ENCODE results near the gene SH2B3.

Gene SH2B3

DNA sequence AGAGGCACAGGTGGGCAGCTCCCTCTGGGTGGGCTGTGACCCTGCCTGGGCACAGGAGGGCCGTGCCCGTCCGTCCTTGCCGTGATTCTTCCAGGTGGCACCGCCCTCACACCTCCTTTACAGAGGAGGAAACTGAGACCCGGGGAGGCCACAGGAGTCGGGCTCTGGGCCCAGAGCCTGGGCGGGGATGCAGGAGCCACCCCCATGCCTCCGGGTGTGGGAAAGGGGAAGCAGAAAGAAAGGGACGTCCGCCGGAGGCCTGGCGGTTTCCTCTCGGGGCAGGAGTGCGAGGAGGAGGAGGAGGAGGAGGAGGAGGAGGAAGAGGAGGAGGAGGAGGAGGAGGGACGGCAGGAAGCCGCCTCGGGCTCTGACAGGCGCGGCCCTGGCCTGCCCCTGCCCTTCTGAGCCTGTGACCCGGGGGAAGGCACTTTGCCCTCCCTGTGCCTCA, 23.0 kb downstream of the SH2B3 start:
- DNase-seq (ENCODE audit: extremely low read depth, low read depth), result no peak
- no peak for TF ChIP-seq CTCF (IDR thresholded peaks at IDR 0.05; ENCODE audit: low read depth, low read length, missing control alignments)
- no peak overlapping the region for H3K4me3 ChIP-seq (replicated peaks; ENCODE audit: low read depth, low read length)

GRCh38 chr12:111429828-111430432, 24.2 kb downstream of the SH2B3 start:
- no peak overlapping the region for H3K4me3 ChIP-seq (replicated peaks; ENCODE audit: low read depth, low read length)
- TF ChIP-seq CTCF (IDR thresholded peaks at IDR 0.05; ENCODE audit: low read depth, low read length, missing control alignments), result no peak
- DNase-seq (ENCODE audit: extremely low read depth, low read depth), result no peak

DNA sequence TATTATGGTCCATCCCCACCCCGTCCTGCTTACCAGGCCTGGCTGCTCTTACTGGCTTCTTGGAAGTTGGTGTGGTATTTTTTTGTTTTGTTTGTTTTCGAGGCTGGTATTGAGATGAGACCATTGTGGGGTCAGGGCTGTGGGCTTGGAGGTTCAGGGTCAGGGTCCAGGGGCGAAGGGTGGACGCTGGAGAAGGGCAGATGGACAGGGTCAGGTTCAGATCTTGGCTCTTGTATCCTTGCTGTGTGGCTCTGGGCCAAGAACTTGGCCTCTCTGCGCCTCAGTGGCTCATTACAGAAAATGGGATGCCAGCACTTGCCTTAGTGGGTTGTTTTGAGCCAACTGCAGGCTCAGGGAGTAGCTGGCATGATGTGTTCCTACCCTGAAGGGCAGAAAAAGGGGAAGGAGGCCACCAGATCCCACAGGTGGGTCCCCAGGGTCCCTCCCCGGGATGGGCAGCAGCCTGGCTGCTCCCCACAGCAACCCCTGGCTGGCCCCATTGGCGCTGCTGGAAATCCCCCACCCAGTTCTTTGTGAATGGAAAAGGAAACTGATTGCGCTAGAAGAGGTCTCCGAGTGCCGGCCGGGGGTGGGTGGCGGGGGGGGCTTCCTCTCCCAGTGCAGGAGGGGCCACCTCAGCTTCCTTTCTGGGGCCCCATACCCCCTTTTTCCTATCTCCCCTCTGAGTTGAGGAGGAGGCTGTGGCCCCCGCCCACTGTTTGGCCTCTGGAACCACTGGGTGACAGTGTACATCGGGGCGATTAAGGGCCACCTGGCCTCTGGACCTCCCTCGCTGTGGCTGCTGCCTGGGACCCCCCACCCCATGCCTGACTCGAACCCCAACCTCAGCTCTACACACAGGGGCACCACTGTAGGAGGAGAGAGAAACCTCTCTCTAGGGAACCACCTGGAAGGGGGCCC, 25.0 kb downstream of the SH2B3 start:
- no peak overlapping the region for H3K4me3 ChIP-seq (replicated peaks; ENCODE audit: low read depth, low read length)
- DNase-seq (ENCODE audit: extremely low read depth, low read depth), result no peak
- no peak for TF ChIP-seq CTCF (IDR thresholded peaks at IDR 0.05; ENCODE audit: low read depth, low read length, missing control alignments)

DNA sequence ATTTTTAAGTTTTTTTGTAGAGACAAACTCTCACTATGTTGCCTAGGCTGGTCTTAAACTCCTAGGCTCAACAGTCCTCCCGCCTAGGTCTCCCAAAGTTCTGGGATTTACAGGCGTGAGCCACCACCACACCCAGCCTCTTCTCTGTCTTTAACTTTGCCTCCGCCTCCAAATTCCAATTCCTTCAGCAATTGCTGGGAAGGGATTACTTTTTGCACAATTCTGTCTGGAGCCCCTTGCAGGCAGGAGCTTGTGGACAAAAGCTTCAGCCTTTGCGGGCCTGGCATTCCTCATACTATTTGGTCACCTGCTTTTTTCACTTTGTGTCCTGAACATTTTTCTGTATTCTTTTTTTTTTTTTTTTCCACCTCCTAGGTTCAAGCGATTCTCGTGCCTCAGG, 26.0 kb downstream of the SH2B3 start:
- no peak for DNase-seq (ENCODE audit: extremely low read depth, low read depth)
- H3K4me3 ChIP-seq (replicated peaks; ENCODE audit: low read depth, low read length), result no peak overlapping the region
- TF ChIP-seq CTCF (IDR thresholded peaks at IDR 0.05; ENCODE audit: low read depth, low read length, missing control alignments), result no peak

- DNase-seq (ENCODE audit: extremely low read depth, low read depth), result no peak
- H3K4me3 ChIP-seq (replicated peaks; ENCODE audit: low read depth, low read length), result no peak overlapping the region
- TF ChIP-seq CTCF (IDR thresholded peaks at IDR 0.05; ENCODE audit: low read depth, low read length, missing control alignments), result no peak
These were observed 28.3 kb downstream of the SH2B3 start for GRCh38 chr12:111434049-111434448.

- H3K4me3 ChIP-seq (replicated peaks; ENCODE audit: low read depth, low read length), result no peak overlapping the region
These were observed 29.1 kb downstream of the SH2B3 start for GRCh38 chr12:111434680-111435338.

More at GRCh38 chr12:111434680-111435338, 29.1 kb downstream of the SH2B3 start:
- TF ChIP-seq CTCF (IDR thresholded peaks at IDR 0.05; ENCODE audit: low read depth, low read length, missing control alignments), result no peak
- DNase-seq (ENCODE audit: extremely low read depth, low read depth), result no peak
